ENCODE data around the gene CTNNA3.

- TF ChIP-seq CTCF (conservative IDR thresholded peaks at IDR 0.05 in 1 of 2, IDR thresholded peaks at IDR 0.05 in 1 of 2; ENCODE audit: extremely low read depth in 1 of 2, insufficient read depth in 1 of 2, low read depth in 1 of 2, low read length in 2 of 2) (no peak), EZH2 (IDR thresholded peaks at IDR 0.05; ENCODE audit: borderline replicate concordance, low read length) (no peak)
Measured at GRCh38 chr10:66881814-66882213, 814.2 kb downstream of the CTNNA3 start.

Measured in mammary epithelial cell (primary cell).